SK-N-DZ (cell line): ENCODE data around the gene EIF3A.

Source experiments
- DNase-seq: peaks from one replicate; pipeline ENCODE4 v3.0.0-alpha.2; 2015; ENCODE audit warnings: low spot score
- small RNA-seq, 2 experiments: library from RNA; depleted of rRNA; stranded (forward); fragments of <200 nt; gene quantifications; one replicate each; pipeline ENCODE3, GENCODE V24; 2014

The EIF3A gene

DNA sequence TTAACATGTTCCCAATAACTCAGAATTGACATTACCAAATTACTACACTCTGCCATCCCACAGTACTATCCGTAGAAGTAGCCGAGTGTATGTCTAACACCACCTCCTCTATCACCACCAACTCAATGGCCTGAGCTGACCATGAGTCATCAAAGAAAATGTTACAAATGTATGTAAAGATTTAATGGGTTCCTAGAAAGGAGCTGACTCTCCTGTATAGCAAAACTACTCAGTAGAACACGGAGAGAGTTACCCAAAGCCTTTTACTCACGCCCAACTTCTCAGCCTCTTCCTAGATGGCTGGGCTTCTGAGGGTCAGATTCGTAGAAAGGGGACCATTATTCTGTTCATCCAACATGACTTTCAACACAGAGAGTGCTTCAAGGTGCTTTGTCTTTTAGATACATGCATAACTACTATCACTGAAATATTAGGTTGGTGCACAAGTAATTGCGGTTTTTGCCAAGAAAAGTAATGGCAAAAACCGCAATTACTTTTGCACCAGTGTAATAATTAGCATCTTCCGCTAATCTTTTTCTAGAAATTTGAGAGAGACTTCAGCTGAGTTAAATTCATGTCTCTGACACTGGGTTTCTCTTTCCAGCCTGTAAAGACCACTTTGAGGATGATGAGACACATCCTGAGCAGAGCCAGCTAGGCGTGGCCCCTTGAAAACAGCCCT lies 75.1 kb downstream of the EIF3A start:
- no peak for DNase-seq

DNA sequence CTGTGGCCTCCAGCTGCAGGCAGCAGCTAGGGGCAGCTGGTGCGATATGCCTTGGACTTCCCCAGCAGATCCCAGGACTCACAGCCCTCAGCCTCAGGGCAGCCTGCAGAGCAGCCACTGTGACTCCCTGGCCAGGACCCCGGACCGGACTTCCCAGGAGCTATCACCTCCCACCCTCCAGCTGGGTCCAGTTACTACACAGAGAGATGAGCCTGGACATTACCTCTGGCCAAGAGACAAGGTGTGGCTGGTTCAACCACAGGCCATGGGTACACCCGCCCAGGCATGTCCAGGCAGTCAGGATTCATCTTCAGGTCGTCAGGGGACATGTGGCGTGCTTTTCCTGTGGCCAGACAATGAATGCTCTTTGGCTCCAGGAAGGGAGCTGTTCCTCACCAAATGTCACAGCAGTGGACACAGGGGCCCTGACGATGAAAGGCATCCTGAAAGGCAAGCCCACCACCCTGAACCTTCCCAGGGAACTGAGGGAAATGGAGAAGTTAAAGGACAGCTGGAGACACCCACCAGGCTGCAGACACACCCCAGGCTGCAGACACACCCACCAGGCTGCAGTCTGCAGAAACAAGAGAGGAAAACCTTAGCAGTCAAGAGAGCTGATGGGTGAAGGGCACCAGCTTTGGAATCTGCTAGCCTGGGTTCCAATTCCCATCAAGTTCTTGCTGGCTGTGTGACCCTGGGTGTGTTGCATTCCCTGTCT lies 76.9 kb downstream of the EIF3A start:
- DNase-seq = no peak

DNA sequence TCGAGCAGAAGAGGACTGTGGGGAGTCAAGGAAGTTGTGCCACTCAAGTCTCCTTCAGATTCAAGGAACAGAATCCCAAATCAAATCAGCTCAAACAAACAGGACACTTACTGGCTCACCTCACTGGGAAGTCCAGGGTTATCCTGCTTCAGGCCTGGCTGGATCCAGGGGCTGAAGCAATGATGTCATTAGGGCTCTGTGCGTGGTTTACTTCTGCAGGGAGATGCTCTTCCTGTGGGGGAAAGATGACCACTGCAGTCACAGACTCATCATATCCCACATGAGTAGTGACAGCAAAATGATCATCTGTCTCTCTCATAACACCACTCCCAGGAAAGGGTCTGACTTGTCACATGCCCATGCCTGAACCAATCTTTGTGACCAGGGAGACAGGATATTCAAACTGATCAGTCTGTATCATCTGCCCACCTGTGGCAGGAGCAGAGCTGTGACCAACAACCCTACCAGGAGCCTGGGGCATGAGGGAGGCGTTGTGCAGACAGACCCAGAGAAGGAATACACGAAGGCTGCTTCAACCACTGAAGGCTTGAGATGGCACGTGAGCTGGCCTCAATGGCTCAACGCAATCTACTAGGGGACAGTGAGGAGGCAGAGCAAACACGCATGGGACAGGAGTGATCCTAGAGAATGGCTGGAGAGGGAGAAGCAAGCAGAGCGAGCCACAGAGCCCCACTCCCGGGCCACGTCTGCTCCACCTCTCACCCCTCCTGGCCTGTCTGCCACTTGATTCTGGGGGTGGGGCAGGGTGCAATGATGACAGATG lies 78.7 kb downstream of the EIF3A start:
- DNase-seq = no peak

DNA sequence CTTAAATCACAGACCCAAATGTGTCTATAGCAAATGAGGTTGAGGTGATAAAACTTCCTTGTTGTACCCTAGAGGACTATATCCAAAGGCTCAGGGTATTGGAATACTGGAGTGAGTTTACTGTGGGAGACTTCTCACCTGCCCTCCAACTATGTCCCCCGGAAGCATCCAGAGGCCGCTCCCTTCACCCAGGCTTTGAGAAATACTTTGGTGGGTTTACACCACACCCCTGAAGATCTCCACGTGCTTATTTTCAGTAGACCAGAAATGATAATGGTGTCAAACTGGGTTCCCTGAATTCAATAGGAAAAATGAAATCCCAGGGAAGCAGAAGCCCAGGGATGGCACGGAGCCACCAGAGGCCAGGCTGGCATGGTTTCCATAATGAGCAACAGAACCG lies 82.4 kb downstream of the EIF3A start:
- no peak for DNase-seq

GRCh38 chr10:118997379-118997778 lies 83.2 kb downstream of the EIF3A start:
- DNase-seq = no peak

GRCh38 chr10:118995739-118996138 lies 84.9 kb downstream of the EIF3A start:
- no peak for DNase-seq

- DNase-seq = no peak
These were observed 86.3 kb downstream of the EIF3A start for GRCh38 chr10:118994321-118994720.

DNA sequence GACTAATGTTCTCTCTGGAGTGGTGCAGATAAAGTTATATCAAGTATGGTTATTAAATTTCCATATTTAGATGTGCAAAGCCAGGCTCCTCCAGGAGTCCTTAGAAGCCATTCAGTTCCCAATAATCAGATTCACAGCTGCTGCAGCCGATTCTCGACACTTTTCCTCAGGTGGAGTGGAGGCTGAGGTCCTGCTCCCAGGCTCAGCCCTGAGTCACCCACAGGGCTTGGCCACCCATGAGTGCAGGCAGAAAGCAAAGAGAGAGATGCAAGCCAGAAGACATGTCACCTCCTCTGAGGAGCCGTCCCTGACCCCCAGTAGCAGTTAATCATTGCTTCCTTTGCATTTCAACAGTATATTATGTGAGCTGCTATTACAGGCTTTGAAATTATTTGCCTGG lies 87.4 kb downstream of the EIF3A start:
- no peak for DNase-seq

- no peak for DNase-seq
These were observed 88.1 kb downstream of the EIF3A start for GRCh38 chr10:118992496-118992895.

GRCh38 chr10:118990326-118990725 lies 90.3 kb downstream of the EIF3A start:
- DNase-seq = no peak

- no peak for DNase-seq
These were observed 93.5 kb downstream of the EIF3A start for GRCh38 chr10:118986815-118987790.

GRCh38 chr10:118985576-118985975 lies 95.0 kb downstream of the EIF3A start:
- no peak for DNase-seq

Small RNA genes lying within 50 kb of the gene (small RNA-seq; reads per million reads assigned to genes)
- gene AL355598.1 (0 reads per million in 2 experiments), gene RF00413 (0 reads per million in 2 experiments), gene SNORA19 (0.09 to 0.18 reads per million in 2 experiments)
